ENCODE measurements around the gene TSBP1.

The TSBP1 gene

DNA sequence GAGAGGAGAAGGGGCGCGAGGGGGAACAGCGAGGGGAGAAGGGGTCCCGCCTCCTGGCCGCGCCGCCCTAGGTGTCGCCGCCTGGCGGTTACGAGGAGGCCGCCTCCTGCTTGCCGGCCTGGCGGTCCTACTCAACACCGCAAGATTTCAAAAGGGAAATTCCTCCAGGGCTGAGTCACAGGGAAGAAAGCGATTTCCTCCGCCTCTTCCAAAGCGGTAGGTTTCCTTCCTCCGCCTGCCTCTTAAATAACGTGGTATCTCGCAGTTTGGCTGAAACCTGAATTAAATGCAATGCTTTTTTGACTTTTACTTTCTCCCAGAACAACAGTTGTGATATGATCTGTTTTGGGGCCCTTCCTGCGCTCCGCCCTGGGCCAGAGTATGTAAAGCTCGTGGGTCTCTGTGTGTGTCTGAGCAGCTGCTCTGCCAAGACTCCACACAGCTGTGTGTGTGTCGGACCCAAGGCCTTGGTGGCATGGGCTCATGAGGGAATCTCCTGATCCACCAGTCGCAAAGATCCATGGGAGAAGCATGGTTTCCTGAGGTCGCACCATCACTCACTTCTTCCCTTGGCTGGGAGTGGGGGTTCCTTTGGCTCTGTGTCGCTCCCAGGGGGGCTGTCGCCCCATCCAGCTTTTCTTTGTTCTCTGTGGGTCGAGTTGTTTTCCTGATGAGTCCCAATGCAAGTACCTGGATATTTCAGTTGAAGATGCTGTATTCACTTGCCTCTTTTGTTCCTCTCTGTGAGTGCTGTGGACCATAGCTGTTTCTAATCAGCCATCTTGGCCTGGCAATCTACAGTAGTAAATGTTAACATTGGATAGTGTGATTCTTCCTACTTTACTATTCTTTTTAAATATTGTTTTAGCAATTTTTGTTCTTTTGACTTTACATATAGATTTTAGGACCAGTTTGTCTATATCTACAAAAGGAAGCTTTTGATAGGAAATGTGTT, 116.2 kb downstream of the TSBP1 start:
- peak overlapping the region; percentile 82 for H3K4me2 ChIP-seq (ENCODE audit: low read length)
- no peaks in the 10 kb centered on the region for H3K36me3 ChIP-seq (ENCODE audit: control insufficient read depth, low read length)
- H4K20me1 ChIP-seq (ENCODE audit: control insufficient read depth, insufficient read depth, low read depth, low read length) = no peaks in the 10 kb centered on the region
- TF ChIP-seq, protein P1, sequence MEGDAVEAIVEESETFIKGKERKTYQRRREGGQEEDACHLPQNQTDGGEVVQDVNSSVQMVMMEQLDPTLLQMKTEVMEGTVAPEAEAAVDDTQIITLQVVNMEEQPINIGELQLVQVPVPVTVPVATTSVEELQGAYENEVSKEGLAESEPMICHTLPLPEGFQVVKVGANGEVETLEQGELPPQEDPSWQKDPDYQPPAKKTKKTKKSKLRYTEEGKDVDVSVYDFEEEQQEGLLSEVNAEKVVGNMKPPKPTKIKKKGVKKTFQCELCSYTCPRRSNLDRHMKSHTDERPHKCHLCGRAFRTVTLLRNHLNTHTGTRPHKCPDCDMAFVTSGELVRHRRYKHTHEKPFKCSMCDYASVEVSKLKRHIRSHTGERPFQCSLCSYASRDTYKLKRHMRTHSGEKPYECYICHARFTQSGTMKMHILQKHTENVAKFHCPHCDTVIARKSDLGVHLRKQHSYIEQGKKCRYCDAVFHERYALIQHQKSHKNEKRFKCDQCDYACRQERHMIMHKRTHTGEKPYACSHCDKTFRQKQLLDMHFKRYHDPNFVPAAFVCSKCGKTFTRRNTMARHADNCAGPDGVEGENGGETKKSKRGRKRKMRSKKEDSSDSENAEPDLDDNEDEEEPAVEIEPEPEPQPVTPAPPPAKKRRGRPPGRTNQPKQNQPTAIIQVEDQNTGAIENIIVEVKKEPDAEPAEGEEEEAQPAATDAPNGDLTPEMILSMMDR (IDR thresholded peaks at IDR 0.05; ENCODE audit: low read depth, low read length, poor library complexity, severe bottlenecking) = peak; percentile 36
- TF ChIP-seq EZH2phosphoT487 (IDR thresholded peaks at IDR 0.05; ENCODE audit: borderline replicate concordance, low read length) = no peak
- H3K27me3 ChIP-seq (ENCODE audit: control insufficient read depth, low read length) = no peaks in the 10 kb centered on the region
- H3K9me2 ChIP-seq (replicated peaks; ENCODE audit: control insufficient read depth, low read length) = no peaks in the 10 kb centered on the region
- peaks cover 7% of the 10 kb centered on the region for H3K79me2 ChIP-seq (ENCODE audit: control insufficient read depth, low read length)
- peaks cover 26% of the 10 kb centered on the region for H3K4me1 ChIP-seq (ENCODE audit: control insufficient read depth, low read length)
- H3K27ac ChIP-seq (ENCODE audit: low read depth, low read length) = peak overlapping the region; percentile 43
- peak overlapping the region; percentile 73 for H3K4me3 ChIP-seq (ENCODE audit: low read length)
- peaks cover 3% of the 10 kb centered on the region; the same call in 1 of the 2 replicates for H3F3A ChIP-seq (ENCODE audit: control insufficient read depth, insufficient read depth)
- no peaks in the 10 kb centered on the region for H3K9me3 ChIP-seq (ENCODE audit: control insufficient read depth, insufficient read depth, low read length)

DNA sequence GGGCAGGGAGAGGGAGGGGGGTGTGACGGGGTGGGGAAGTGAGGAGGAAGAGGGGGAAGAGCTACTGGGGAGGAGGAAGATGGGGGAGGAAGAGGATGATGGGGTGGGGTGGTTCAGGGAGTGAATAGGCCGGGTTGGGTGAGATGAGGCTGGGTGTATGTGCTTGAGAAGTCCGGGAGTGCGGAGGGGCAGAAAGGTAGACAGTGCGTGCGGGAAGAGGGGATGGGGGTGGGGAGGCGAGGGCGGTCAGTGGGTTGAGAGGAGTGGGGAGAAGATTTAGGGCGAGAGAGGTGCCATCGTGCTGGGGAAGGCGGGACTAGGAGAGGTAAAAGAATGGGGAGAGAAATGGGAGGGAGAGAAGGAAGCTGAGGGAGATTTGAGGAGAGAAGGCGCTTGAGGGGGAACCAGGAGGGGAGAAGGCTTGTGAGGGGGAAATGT, 116.9 kb downstream of the TSBP1 start:
- H3K79me2 ChIP-seq (ENCODE audit: control insufficient read depth, low read length) = peaks cover 7% of the 10 kb centered on the region
- H3K36me3 ChIP-seq (ENCODE audit: control insufficient read depth, low read length) = no peaks in the 10 kb centered on the region
- no peaks in the 10 kb centered on the region for H3K9me3 ChIP-seq (ENCODE audit: control insufficient read depth, insufficient read depth, low read length)
- H3F3A ChIP-seq (ENCODE audit: control insufficient read depth, insufficient read depth) = peaks cover 3% of the 10 kb centered on the region; the same call in 1 of the 2 replicates
- peak overlapping the region; percentile 82 for H3K4me2 ChIP-seq (ENCODE audit: low read length)
- H3K27me3 ChIP-seq (ENCODE audit: control insufficient read depth, low read length) = no peaks in the 10 kb centered on the region
- no peak overlapping the region for H3K27ac ChIP-seq (ENCODE audit: low read depth, low read length)
- no peaks in the 10 kb centered on the region for H4K20me1 ChIP-seq (ENCODE audit: control insufficient read depth, insufficient read depth, low read depth, low read length)
- TF ChIP-seq EZH2phosphoT487 (IDR thresholded peaks at IDR 0.05; ENCODE audit: borderline replicate concordance, low read length) = no peak
- TF ChIP-seq, protein P1 (IDR thresholded peaks at IDR 0.05; ENCODE audit: low read depth, low read length, poor library complexity, severe bottlenecking) = no peak
- peak overlapping the region; percentile 73 for H3K4me3 ChIP-seq (ENCODE audit: low read length)
- no peaks in the 10 kb centered on the region for H3K9me2 ChIP-seq (replicated peaks; ENCODE audit: control insufficient read depth, low read length)
- peaks cover 26% of the 10 kb centered on the region for H3K4me1 ChIP-seq (ENCODE audit: control insufficient read depth, low read length)

DNA sequence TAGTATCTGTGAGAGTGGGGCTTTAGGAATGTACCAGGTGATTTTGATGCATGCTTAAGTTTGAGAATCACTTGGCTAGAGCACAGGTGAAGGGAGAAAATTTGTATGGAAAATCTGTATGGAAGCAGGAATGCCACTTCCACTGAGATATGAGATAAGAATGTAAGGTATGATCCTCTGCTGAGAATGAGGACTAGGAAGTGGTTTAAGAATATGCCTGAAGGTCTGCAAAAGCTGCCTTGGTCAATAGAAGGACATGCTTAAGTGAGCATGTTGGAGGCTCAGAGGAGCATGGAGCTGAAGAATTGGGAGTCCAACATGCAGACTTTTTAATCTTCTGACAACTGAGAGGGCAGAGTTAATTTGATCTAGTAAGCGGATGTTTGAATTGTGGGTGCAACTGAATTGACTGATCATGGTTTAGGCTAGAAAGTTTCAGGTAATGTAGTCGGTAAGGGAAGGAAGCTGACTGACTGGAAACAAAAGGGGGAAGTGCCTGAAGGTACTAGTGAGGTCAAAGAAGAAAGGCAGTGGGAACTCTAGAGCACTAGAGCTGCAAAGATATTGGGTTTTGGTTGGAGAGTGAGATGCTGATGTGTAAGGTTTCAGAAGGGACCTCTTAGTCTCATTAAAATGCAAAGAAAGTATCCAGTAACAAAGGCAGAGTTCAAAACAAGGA, 119.2 kb downstream of the TSBP1 start:
- Histone ChIP-seq H3K27ac (ENCODE audit: low read depth, low read length) (no peak overlapping the region), H3K4me2 (ENCODE audit: low read length) (no peak overlapping the region), H3K9me3 (ENCODE audit: control insufficient read depth, insufficient read depth, low read length) (peaks cover 12% of the 10 kb centered on the region), H3K36me3 (ENCODE audit: control insufficient read depth, low read length) (no peaks in the 10 kb centered on the region), H3F3A (ENCODE audit: control insufficient read depth, insufficient read depth) (peaks cover 3% of the 10 kb centered on the region; the same call in 1 of the 2 replicates), H3K27me3 (ENCODE audit: control insufficient read depth, low read length) (no peaks in the 10 kb centered on the region), H3K4me3 (ENCODE audit: low read length) (no peak overlapping the region), H3K79me2 (ENCODE audit: control insufficient read depth, low read length) (peaks cover 7% of the 10 kb centered on the region), H3K4me1 (ENCODE audit: control insufficient read depth, low read length) (peaks cover 26% of the 10 kb centered on the region), H4K20me1 (ENCODE audit: control insufficient read depth, insufficient read depth, low read depth, low read length) (no peaks in the 10 kb centered on the region), H3K9me2 (replicated peaks; ENCODE audit: control insufficient read depth, low read length) (no peaks in the 10 kb centered on the region)
- TF ChIP-seq, protein P1 (IDR thresholded peaks at IDR 0.05; ENCODE audit: low read depth, low read length, poor library complexity, severe bottlenecking) = no peak
- no peak for TF ChIP-seq EZH2phosphoT487 (IDR thresholded peaks at IDR 0.05; ENCODE audit: borderline replicate concordance, low read length)
